Coronary artery (tissue), 2 donors: ENCODE results near the gene KRT4.

Experiments
- DNase-seq: peaks from one replicate; pipeline ENCODE4 v3.0.0-alpha.2; 2017; ENCODE audit warnings: low spot score
- H3K27ac ChIP-seq, 2 donors: fragments of 200-600 bp; sonication (generic); one replicate each; pipeline ENCODE4 v1.5.1; 2016 to 2019
- H3K4me3 ChIP-seq: fragments of 200-600 bp; sonication (generic); 2 replicates; pipeline ENCODE4 v1.5.1; 2016; ENCODE audit warnings: mild to moderate bottlenecking, moderate library complexity
- TF ChIP-seq, protein P1 (sequence below): fragments of 200-600 bp; sonication (generic); IDR thresholded peaks from one replicate; pipeline ENCODE4 v1.5.1; 2019; ENCODE audit warnings: antibody characterized with exemption

KRT4 gene

DNA sequence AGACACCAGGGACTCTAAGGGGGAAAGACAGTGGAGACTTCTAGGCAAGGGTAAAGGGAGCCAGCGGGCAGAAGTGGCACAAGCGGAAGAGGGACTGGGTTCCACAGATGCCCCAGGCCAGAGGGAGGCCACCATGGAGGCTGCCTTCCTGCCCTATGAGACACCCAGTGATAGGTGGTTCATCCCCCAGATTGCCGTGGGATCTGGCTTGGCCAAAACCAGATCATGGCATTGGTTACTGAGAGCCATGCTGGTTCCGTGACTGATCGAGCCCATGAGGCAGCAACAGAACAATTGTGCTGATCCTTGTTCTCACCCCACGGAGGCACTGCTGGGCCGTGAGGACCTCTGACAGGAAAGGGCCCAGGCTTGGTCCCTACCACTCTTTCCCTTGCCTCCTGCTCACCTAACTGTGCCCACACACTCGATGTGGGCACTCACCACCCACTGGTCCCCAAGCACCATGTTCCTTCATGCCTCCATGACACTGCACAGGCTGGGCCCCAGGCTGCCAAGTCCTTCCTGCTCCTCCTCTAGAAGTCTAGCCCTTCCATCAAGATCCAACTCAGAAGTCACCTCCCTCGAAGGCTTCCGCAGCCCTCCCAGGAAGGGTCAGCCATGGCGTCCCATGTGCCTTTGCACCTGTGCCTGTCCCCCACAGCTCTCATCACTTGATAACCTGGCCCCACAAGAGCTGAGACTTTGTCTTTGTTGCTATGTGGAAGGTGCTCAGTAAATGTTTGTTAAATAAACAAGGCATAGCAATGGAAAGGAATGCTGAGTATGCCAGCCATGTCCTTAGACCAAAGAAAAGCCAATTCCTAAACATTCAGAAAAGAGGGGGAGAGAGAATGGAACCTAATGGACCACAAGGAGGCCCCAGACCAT, 12.9 kb upstream of the KRT4 start:
- TF ChIP-seq, protein P1, sequence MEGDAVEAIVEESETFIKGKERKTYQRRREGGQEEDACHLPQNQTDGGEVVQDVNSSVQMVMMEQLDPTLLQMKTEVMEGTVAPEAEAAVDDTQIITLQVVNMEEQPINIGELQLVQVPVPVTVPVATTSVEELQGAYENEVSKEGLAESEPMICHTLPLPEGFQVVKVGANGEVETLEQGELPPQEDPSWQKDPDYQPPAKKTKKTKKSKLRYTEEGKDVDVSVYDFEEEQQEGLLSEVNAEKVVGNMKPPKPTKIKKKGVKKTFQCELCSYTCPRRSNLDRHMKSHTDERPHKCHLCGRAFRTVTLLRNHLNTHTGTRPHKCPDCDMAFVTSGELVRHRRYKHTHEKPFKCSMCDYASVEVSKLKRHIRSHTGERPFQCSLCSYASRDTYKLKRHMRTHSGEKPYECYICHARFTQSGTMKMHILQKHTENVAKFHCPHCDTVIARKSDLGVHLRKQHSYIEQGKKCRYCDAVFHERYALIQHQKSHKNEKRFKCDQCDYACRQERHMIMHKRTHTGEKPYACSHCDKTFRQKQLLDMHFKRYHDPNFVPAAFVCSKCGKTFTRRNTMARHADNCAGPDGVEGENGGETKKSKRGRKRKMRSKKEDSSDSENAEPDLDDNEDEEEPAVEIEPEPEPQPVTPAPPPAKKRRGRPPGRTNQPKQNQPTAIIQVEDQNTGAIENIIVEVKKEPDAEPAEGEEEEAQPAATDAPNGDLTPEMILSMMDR, result no peak
- DNase-seq, result no peak
- H3K27ac ChIP-seq, result no peak overlapping the region
- H3K4me3 ChIP-seq, result no peak overlapping the region

DNA sequence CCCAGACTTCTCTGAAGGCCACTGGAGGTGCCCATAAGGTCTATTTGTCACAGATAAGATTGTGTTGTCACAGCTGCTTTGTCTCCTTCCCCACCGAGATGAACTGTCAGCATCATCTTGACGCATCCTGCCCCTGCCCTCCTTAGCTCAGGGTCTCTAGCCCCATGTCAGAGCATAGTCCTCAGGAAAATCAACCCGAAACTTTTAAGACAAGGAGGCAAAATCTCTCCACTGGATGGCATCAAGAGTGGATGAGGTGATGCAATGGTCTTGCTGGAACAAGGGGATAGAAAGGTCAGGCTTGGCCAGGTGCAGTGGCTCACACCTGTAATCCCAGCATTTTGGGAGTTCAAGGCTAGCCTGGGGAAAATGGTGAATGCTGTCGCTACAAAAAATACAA, 12.0 kb upstream of the KRT4 start:
- Histone ChIP-seq H3K27ac (no peak overlapping the region), H3K4me3 (no peak overlapping the region)
- DNase-seq, result no peak
- TF ChIP-seq, protein P1, result no peak

DNA sequence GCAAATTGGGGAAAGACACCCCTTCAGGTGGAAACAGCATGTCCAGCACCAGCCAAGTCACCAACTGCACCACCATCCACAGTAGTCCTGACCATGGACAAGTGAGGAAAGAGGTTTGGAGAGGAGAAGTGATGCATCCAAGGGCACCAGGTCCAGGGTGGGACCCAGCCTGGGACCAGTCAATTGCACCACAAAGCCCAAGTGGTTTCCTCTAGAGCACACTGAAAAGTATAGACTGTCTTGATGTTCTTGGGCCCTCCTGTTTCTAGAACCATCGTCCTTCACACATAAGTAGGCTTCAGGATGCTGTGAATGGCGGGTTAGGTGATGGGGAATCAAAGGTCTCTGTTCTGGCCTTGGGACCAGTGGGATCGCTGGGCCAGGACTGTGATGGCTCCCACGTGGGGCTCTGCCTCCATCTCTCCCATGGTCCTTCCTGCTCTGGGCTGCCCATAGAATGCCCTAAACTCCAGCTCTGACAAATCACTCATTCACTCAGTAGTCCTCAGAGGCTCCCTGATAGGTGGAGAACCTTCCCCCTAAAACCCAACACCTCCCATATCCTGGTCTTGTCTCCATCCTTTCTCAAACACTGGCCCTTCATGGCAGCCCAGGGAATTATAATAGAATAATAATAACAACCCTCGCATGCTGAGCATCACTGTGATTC, 11.0 kb upstream of the KRT4 start:
- TF ChIP-seq, protein P1, result no peak

GRCh38 chr12:52823761-52824450, 10.0 kb upstream of the KRT4 start:
- no peak overlapping the region for H3K4me3 ChIP-seq
- no peak for DNase-seq
- TF ChIP-seq, protein P1, result no peak
- H3K27ac ChIP-seq, result no peak overlapping the region

More for the DNA sequence above, 11.0 kb upstream of the KRT4 start:
- no peak overlapping the region for H3K27ac ChIP-seq
- DNase-seq, result no peak
- H3K4me3 ChIP-seq, result no peak overlapping the region

DNA sequence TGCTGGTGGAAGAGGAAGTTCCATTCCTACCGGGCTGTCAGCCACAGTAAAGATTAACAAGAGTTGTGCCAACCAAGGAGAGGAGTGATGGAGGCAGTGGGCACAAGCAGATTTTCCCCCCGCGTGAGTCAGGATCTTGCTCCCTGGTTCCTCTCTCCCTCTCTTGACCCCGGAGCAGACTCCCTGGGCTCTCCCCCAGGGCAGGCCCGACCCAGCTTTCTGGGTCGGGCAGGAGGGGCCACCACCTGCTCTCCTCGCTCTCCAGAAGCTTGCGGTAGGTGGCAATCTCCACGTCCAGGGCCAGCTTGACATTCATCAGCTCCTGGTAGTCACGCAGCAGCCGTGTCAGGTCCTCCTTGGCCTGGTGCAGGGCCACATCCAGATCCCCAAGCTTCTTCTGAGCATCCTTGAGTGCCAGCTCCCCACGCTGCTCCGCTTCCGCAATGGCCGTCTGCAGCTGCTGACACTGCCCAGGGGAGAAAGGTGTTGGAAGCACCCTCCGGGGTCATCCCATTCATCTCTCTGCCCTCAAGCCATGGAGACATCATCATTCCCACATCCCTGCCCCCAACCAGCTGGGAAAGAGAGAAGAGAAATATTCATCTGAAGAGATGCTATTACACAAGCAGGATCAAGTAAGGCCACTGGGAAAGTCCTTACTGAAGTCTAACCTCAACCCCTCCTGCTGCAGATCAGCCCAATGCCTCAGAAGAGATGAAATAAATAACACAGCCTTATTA, 9.0 kb upstream of the KRT4 start:
- H3K4me3 ChIP-seq, result no peak overlapping the region
- no peak for DNase-seq
- TF ChIP-seq, protein P1, result no peak
- H3K27ac ChIP-seq, result no peak overlapping the region

GRCh38 chr12:52821826-52822660, 8.1 kb upstream of the KRT4 start:
- H3K27ac ChIP-seq, result no peak overlapping the region
- TF ChIP-seq, protein P1, result no peak
- H3K4me3 ChIP-seq, result no peak overlapping the region
- DNase-seq, result no peak
